Transverse colon (tissue), 4 donors: ENCODE measurements around the gene UCK2.

Source experiments
- CTCF ChIP-seq, 5 experiments: fragments of 200-600 bp in 3 of 5; fragments of 450-650 bp in 2 of 5; sonication (generic) in 3 of 5; IDR thresholded peaks; 1 replicate in 2 of 5; 2 replicates in 3 of 5; pipeline ENCODE4 v1.5.1; 2016 to 2017; ENCODE audit warnings: antibody characterized with exemption in 5 of 5, inconsistent platforms in 3 of 5, mild to moderate bottlenecking in 2 of 5, moderate library complexity in 1 of 5
- EP300 ChIP-seq: sonication (generic); formaldehyde crosslinking; IDR thresholded peaks from one replicate; pipeline ENCODE4 v1.6.1; 2017; ENCODE audit warnings: antibody characterized with exemption, low read depth
- POLR2A ChIP-seq: fragments of 450-650 bp; IDR thresholded peaks from one replicate; pipeline ENCODE4 v1.6.1; 2016; ENCODE audit warnings: antibody characterized with exemption, mild to moderate bottlenecking, moderate library complexity
- POLR2AphosphoS5 ChIP-seq, 3 donors: sonication (generic); formaldehyde crosslinking; IDR thresholded peaks; one replicate each; pipeline ENCODE4 v1.6.1; 2016; ENCODE audit warnings: antibody characterized with exemption in 3 of 3

DNA sequence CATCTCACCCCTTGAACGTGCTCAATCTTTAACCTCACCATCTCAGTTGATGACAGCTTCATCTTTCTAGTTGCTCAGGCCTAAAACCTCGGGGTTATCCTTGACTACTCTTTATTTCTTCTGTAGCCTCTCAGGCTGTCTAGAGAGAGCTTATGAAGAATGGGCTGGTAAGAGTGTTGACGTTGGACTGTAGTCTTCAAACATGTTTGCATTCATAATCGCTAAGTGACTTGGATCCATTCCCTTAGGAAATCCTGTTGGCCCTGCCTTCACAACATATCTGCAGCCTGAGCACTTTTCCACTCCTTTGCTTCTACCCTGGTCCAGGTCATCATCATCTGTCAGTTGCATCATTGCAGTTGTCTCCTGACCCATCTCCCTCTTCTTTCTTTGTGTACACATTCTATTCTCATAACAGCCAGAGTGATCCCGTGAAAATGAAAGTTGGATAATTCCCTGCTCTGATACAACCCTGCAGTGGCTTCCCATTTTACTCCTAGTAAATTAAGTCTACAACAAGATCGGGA is 10.5 kb downstream of the UCK2 start:
- TF ChIP-seq CTCF (IDR thresholded peaks at IDR 0.05), result no peak
- TF ChIP-seq EP300, result no peak
- no peak for TF ChIP-seq POLR2A
- TF ChIP-seq POLR2AphosphoS5 (IDR thresholded peaks at IDR 0.05), result no peak
